ENCODE results near the gene FAM53B. TPM values are rescaled to one million over a fixed set of nuclear protein-coding genes. Genes with fewer than 3 reads are reported as not detected.

The FAM53B gene
- total RNA-seq, 4 donors from 2014 or later = 41.0 to 110 (median 50.0) TPM

DNA sequence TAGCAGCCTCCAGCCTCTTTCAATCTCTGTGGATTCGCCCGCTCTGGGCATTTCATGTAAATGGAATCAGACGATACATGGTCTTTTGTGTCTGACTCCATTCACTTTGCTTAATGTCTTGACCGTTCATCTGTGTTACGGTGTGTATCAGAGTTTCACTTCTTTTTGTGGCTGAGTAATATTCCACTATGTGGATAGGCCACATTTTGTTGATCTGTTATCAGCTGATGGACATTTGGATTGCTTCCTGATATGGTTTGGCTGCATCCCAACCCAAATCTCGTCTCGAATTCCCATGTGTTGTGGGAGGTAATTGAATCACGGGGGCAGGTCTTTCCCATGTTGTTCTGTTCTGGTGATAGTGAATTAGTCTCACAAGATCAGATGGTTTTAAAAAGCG, 173.5 kb downstream of the FAM53B start:
- intact Hi-C loops (cut with DNase I; ENCODE audit: low total_unique reads) = no loop called here
- no peaks in the 10 kb centered on the region for H3K4me1 ChIP-seq
- no peak overlapping the region for H3K4me3 ChIP-seq
- TF ChIP-seq EP300 (IDR thresholded peaks at IDR 0.05; ENCODE audit: low read depth) (no peak), POLR2AphosphoS5 (IDR thresholded peaks at IDR 0.05) (no peak), POLR2A (IDR thresholded peaks at IDR 0.05) (no peak)
- TF ChIP-seq, protein P1, sequence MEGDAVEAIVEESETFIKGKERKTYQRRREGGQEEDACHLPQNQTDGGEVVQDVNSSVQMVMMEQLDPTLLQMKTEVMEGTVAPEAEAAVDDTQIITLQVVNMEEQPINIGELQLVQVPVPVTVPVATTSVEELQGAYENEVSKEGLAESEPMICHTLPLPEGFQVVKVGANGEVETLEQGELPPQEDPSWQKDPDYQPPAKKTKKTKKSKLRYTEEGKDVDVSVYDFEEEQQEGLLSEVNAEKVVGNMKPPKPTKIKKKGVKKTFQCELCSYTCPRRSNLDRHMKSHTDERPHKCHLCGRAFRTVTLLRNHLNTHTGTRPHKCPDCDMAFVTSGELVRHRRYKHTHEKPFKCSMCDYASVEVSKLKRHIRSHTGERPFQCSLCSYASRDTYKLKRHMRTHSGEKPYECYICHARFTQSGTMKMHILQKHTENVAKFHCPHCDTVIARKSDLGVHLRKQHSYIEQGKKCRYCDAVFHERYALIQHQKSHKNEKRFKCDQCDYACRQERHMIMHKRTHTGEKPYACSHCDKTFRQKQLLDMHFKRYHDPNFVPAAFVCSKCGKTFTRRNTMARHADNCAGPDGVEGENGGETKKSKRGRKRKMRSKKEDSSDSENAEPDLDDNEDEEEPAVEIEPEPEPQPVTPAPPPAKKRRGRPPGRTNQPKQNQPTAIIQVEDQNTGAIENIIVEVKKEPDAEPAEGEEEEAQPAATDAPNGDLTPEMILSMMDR (IDR thresholded peaks at IDR 0.05) = no peak
- no peak overlapping the region for H3K27ac ChIP-seq
- no peak for DNase-seq
- no peaks in the 10 kb centered on the region for H3K9me3 ChIP-seq
- H3K27me3 ChIP-seq = no peaks in the 10 kb centered on the region
- WGBS, 2 donors (ENCODE audit: low coverage in 1 of 2) = 83 to 98% methylated on average over 5 to 9 of the region's 9 CpGs
- H3K36me3 ChIP-seq = no peaks in the 10 kb centered on the region
- in situ Hi-C loops (cut with MboI; ENCODE audit: low pct_ligation_motif_present in 1 of 4, low pct_unique_long_range_greater_than_20kb in 1 of 4, low sequenced_read_pairs in 3 of 4) = no loop called here

DNA sequence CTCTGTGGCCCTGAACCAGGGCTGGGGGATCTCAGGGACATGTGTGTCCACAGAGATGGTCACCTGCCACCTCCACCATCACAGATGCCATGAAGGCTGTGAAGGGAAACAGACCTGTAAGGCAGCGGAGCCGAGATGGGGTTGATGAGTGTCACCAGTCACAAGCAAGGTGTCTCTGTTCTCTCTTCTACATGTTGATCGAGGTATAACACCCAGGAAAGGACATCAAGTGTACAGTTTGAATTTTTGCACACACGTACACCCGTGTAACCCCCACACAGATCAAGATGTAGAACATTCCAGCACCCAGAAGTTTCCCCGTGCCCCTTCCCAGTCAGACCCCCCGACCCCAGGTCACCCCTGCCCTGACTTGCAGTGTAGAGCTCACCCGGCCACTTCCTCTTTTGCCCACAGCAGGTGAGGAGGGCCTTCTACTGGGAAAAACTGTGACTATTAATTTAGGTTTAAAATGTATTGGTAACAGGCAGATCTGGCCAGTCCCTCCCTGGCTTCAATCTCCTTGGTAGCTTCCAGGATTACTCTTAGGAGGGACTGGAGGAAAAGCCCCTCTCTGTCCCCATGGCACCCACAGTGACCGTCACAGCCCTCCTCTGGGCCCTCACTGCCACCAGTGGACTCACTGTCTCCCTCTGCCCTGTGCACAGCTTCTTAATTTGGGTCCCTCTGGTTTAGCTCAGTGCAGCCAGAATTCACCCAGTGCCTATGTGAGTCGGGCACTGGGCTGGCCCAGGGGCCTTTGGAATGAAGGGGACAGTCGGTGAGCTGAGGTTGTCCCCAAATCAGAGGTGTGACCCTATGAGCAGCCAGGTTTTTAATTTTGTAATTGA, 174.3 kb downstream of the FAM53B start:
- TF ChIP-seq POLR2A (IDR thresholded peaks at IDR 0.05) = no peak
- no peak for TF ChIP-seq EP300 (IDR thresholded peaks at IDR 0.05; ENCODE audit: low read depth)
- TF ChIP-seq, protein P1 (IDR thresholded peaks at IDR 0.05) = no peak
- DNase-seq = no peak
- no peaks in the 10 kb centered on the region for H3K36me3 ChIP-seq
- intact Hi-C loops (cut with DNase I; ENCODE audit: low total_unique reads) = no loop called here
- WGBS, 2 donors (ENCODE audit: low coverage in 1 of 2) = 75% methylated on average over 11 of the region's 11 CpGs; no CpG with 5 or more reads in 1 of the 2 donors
- no peak overlapping the region for H3K4me3 ChIP-seq
- no peak overlapping the region for H3K27ac ChIP-seq
- H3K27me3 ChIP-seq = no peaks in the 10 kb centered on the region
- in situ Hi-C loops (cut with MboI; ENCODE audit: low pct_ligation_motif_present in 1 of 4, low pct_unique_long_range_greater_than_20kb in 1 of 4, low sequenced_read_pairs in 3 of 4) = no loop called here
- H3K4me1 ChIP-seq = no peaks in the 10 kb centered on the region
- H3K9me3 ChIP-seq = no peaks in the 10 kb centered on the region

Small RNAs within 50 kb of the gene (small RNA-seq; reads per million reads assigned to genes)
- gene RF00019 = 0 reads per million in 4 donors

Other genes with a start within 250 kb of the FAM53B start
- gene EEF1AKMT2, start 47.5 kb upstream of the FAM53B start, total RNA-seq = 10 to 100 TPM in 2 of 4 donors, 1 to 10 TPM in 2; 5.2 to 19.1 (median 10.6) TPM
- 10 to 100 TPM in 3 of 4 donors, 1 to 10 TPM in 1; 2.2 to 16.2 (median 14.5) TPM for gene ABRAXAS2, start 57.4 kb upstream of the FAM53B start, total RNA-seq
- 10 to 100 TPM in 3 of 4 donors, 1 to 10 TPM in 1; 8.4 to 24.0 (median 16.8) TPM for gene ZRANB1, start 197.7 kb upstream of the FAM53B start, total RNA-seq